Measurements from ENCODE around the gene BOLA2. TPM values are rescaled to one million over a fixed set of nuclear protein-coding genes. Genes with fewer than 3 reads are reported as not detected.
"Not testable (repeated sequence)": the region's sequence is repeated elsewhere in the genome, so short reads cannot be mapped to it uniquely, and the experiment has no call there.

BOLA2 gene
- total RNA-seq = 10 to 100 TPM in 2 of 3 donors, 1 to 10 TPM in 1; 8.1 to 17.0 (median 13.3) TPM
- total RNA-seq (2013) = 9.5 TPM

DNA sequence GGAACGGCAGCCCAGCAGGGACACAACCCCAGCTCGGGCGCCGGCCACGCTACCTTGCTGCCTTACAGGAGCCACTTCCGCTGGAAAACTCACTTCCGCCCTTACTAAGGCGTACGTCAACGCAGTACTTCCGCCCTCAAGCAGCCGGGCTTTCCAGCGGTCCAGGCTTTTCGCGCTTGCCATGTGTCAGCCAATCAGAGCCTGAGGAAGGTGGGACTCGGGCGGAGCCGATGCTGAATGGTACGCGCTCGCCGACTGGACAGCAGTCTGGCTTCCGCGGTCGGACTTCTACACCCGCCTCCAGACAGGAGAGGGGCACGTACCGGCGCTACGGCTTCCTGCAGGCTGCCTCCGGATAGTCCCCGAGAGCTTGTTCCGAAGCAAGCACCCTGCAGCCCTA is at the start of gene BOLA2, which contains the start of gene SLX1B:
Gene BOLA2 (minus strand): TSS at position 83 of the 400 bp plus-strand sequence. CDS start 98 bp downstream, outside the sequence.
Gene SLX1B (plus strand): TSS at position 265 of the 400 bp plus-strand sequence.
- H3K4me1 ChIP-seq (ENCODE audit: control insufficient read depth, insufficient read depth, low read length); H3K4me3 Mint-ChIP-seq; DNase-seq; H3K9me3 ChIP-seq (ENCODE audit: control insufficient read depth, insufficient read depth, low read length); H3K36me3 Mint-ChIP-seq; intact Hi-C loops (cut with micrococcal nuclease); H3K27me3 Mint-ChIP-seq (ENCODE audit: low read depth in 2 of 2); H3K4me3 ChIP-seq (ENCODE audit: low read length); H3K9me3 Mint-ChIP-seq; H3K4me1 Mint-ChIP-seq; H3K27ac ChIP-seq (ENCODE audit: low read length); H3K27ac Mint-ChIP-seq; H3K27me3 ChIP-seq (ENCODE audit: control insufficient read depth, insufficient read depth, low read length); H3K36me3 ChIP-seq (ENCODE audit: control insufficient read depth, insufficient read depth, low read length): not testable (repeated sequence)
- peak; percentile 86 to 96 (median 88) for ATAC-seq
- no CpG with 5 or more reads among the region's 33 CpGs for WGBS (ENCODE audit: insufficient coverage)

GRCh38 chr16:29482276-29482675 is 28.1 kb upstream of the BOLA2 start:
- H3K27ac ChIP-seq (ENCODE audit: low read length); H3K9me3 Mint-ChIP-seq; H3K36me3 ChIP-seq (ENCODE audit: control insufficient read depth, insufficient read depth, low read length); H3K36me3 Mint-ChIP-seq; intact Hi-C loops (cut with micrococcal nuclease); ATAC-seq; H3K4me3 ChIP-seq (ENCODE audit: low read length); H3K4me3 Mint-ChIP-seq; H3K27ac Mint-ChIP-seq; DNase-seq; H3K27me3 Mint-ChIP-seq (ENCODE audit: low read depth in 2 of 2); H3K4me1 Mint-ChIP-seq; H3K4me1 ChIP-seq (ENCODE audit: control insufficient read depth, insufficient read depth, low read length); H3K27me3 ChIP-seq (ENCODE audit: control insufficient read depth, insufficient read depth, low read length); H3K9me3 ChIP-seq (ENCODE audit: control insufficient read depth, insufficient read depth, low read length): not testable (repeated sequence)
- 94% methylated on average over 2 of the region's 12 CpGs for WGBS (ENCODE audit: insufficient coverage)

DNA sequence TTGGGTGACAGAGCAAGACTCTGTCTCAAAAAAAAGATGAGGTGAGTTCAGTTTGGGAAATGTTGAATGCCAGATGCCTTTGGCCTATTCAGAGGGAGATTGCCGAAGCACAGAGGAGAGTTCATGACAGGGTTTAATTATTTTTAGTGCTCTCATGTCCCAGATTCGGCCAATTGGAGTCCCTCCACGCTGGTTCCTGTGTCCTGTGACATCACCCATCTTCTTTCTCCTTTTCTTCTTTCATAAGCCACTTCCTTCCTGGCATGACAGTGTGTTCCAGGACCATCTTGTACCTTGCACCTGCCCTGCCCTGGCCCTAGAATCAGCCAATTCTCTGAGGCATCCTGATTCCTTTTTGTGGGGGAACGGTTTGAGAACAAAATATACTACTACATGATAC is 17.9 kb upstream of the BOLA2 start:
- H3K36me3 Mint-ChIP-seq; DNase-seq; H3K36me3 ChIP-seq (ENCODE audit: control insufficient read depth, insufficient read depth, low read length); H3K27me3 Mint-ChIP-seq (ENCODE audit: low read depth in 2 of 2); H3K9me3 Mint-ChIP-seq; intact Hi-C loops (cut with micrococcal nuclease); H3K4me3 Mint-ChIP-seq; H3K4me1 Mint-ChIP-seq; H3K9me3 ChIP-seq (ENCODE audit: control insufficient read depth, insufficient read depth, low read length); H3K27ac ChIP-seq (ENCODE audit: low read length); H3K4me1 ChIP-seq (ENCODE audit: control insufficient read depth, insufficient read depth, low read length); H3K27me3 ChIP-seq (ENCODE audit: control insufficient read depth, insufficient read depth, low read length); H3K27ac Mint-ChIP-seq; H3K4me3 ChIP-seq (ENCODE audit: low read length): not testable (repeated sequence)
- ATAC-seq = peak in 2 of 3 donors; percentile 16 to 47
- WGBS (ENCODE audit: insufficient coverage) = no CpG with 5 or more reads among the region's 4 CpGs

- 34% methylated on average over 4 of the region's 6 CpGs for WGBS (ENCODE audit: insufficient coverage)
- H3K9me3 Mint-ChIP-seq; H3K27me3 Mint-ChIP-seq (ENCODE audit: low read depth in 2 of 2); H3K36me3 Mint-ChIP-seq; H3K36me3 ChIP-seq (ENCODE audit: control insufficient read depth, insufficient read depth, low read length); intact Hi-C loops (cut with micrococcal nuclease); H3K4me1 Mint-ChIP-seq; H3K4me1 ChIP-seq (ENCODE audit: control insufficient read depth, insufficient read depth, low read length); H3K4me3 ChIP-seq (ENCODE audit: low read length); H3K27me3 ChIP-seq (ENCODE audit: control insufficient read depth, insufficient read depth, low read length); H3K9me3 ChIP-seq (ENCODE audit: control insufficient read depth, insufficient read depth, low read length): not testable (repeated sequence)
- ATAC-seq = peak; percentile 40 to 75 (median 53)
- peak in 1 of 2 donors; percentile 16 for DNase-seq
- peak overlapping the region in 1 of 2 donors; percentile 45 for H3K27ac Mint-ChIP-seq
- peak overlapping the region; percentile 63 for H3K4me3 Mint-ChIP-seq
- peak overlapping the region; percentile 45 for H3K27ac ChIP-seq (ENCODE audit: low read length)
Measured at GRCh38 chr16:29469660-29470059, 15.5 kb upstream of the BOLA2 start.

DNA sequence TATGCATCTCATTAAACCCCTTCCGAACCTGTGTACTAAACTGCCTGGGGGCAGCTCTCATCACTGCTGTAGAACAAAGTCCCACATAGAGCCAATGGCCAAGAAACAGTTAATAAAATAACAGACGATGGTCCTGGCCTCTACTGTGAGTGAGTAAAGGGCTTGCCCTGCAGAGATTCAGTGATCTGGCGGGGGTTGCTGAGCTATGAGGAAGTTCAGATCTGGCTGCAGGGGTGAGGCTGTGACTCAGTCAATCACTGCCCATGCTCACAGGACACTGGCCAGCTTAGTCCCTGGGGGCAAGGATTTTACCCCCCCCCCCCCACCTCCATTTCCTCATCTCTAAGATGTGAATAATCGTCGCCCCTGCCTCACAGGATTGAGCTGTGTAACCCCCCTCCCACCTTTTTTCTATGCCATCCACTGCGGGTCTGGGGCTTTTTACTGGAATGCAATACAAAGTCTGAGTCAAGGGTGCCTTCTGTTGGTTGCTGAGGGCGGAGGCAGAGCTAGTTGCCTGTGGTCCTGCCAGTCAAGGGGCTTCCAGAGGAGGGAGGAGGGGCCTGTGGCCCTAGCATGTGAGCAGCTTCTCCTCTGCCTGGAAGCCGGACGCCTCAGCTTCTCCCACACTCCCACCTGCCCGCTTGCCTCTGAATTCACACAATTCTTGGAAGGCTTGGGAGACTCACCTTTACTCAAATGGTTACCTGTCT is 13.7 kb upstream of the BOLA2 start:
- DNase-seq; H3K27ac Mint-ChIP-seq; H3K4me3 ChIP-seq (ENCODE audit: low read length); H3K36me3 Mint-ChIP-seq; H3K4me1 ChIP-seq (ENCODE audit: control insufficient read depth, insufficient read depth, low read length); H3K9me3 ChIP-seq (ENCODE audit: control insufficient read depth, insufficient read depth, low read length); intact Hi-C loops (cut with micrococcal nuclease); H3K9me3 Mint-ChIP-seq; H3K27me3 Mint-ChIP-seq (ENCODE audit: low read depth in 2 of 2); H3K4me1 Mint-ChIP-seq; H3K27me3 ChIP-seq (ENCODE audit: control insufficient read depth, insufficient read depth, low read length); H3K27ac ChIP-seq (ENCODE audit: low read length); H3K4me3 Mint-ChIP-seq; H3K36me3 ChIP-seq (ENCODE audit: control insufficient read depth, insufficient read depth, low read length): not testable (repeated sequence)
- whole genome bisulfite sequencing (ENCODE audit: insufficient coverage) = no CpG with 5 or more reads among the region's 10 CpGs
- ATAC-seq = peak in 2 of 3 donors; percentile 22 to 48

DNA sequence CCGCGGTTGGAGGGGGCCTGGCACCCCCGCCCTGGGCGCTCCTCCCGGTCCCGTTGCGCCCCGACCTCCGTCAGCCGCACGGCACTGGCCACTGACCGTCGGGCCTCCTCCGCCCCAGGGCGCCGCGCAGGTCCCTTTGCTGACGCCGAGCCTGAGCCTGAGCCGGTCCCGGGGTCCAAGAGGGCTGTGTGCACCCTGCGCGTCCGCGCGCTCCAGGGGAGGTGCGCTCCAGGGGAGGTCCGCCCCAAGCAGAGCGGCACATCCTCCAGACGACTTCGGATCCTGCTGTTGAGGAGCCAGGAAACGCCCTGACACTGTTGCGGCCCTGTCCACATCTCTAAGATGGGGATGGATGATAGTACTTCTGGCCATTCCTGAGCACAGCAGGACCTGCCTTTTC is 12.8 kb upstream of the BOLA2 start:
- H3K9me3 ChIP-seq (ENCODE audit: control insufficient read depth, insufficient read depth, low read length); H3K27ac Mint-ChIP-seq; H3K4me1 Mint-ChIP-seq; H3K4me3 Mint-ChIP-seq; H3K27me3 Mint-ChIP-seq (ENCODE audit: low read depth in 2 of 2); DNase-seq; intact Hi-C loops (cut with micrococcal nuclease); H3K4me3 ChIP-seq (ENCODE audit: low read length); H3K4me1 ChIP-seq (ENCODE audit: control insufficient read depth, insufficient read depth, low read length); H3K36me3 Mint-ChIP-seq; H3K9me3 Mint-ChIP-seq; H3K36me3 ChIP-seq (ENCODE audit: control insufficient read depth, insufficient read depth, low read length); H3K27ac ChIP-seq (ENCODE audit: low read length); H3K27me3 ChIP-seq (ENCODE audit: control insufficient read depth, insufficient read depth, low read length): not testable (repeated sequence)
- ATAC-seq = peak; percentile 48 to 56 (median 55)
- WGBS (ENCODE audit: insufficient coverage) = no CpG with 5 or more reads among the region's 33 CpGs

DNA sequence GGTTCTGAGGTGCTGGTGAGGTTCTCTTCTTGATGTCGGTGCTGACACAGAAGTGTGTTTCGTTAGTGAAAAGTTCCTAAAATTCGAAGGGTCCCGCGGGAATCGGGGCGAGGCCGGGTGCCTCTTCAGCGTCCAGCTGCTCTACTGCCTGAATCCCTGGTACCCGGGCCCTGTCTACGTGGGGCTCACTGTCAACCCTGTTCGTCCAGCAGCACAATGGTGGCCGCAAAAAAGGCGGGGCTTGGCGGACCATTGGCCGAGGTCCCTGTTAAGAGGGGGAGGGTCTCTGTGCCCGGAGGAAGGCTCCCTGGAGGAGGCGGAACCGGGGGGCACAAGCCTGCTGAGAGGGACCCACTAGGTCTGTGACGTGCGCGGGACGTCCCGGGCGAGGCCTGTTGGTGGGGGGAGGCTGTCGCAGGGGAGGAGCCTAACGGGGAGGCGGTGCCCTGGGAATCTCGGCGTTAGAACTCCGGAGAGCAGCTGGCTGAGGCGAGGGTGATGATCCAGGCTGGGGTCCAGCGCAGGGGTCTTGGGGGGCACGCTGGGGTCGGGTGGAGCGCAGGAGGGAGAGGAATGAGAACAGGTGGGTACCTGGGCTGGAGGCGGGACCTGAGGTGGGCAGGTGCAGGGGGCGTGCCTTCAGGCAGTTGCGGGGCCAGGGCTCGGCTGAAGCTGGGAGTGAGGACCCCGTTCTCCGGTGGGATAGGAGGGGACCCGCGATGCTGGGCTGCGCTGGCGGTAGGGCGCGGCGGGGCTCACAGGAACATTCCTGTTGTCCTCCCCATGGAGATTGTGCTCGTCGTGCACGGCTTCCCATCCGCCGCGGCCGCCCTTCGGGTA is 12.1 kb upstream of the BOLA2 start:
- H3K4me3 ChIP-seq (ENCODE audit: low read length); H3K27me3 Mint-ChIP-seq (ENCODE audit: low read depth in 2 of 2); H3K27me3 ChIP-seq (ENCODE audit: control insufficient read depth, insufficient read depth, low read length); H3K4me1 ChIP-seq (ENCODE audit: control insufficient read depth, insufficient read depth, low read length); H3K27ac ChIP-seq (ENCODE audit: low read length); H3K4me1 Mint-ChIP-seq; H3K27ac Mint-ChIP-seq; H3K36me3 Mint-ChIP-seq; H3K9me3 Mint-ChIP-seq; intact Hi-C loops (cut with micrococcal nuclease); H3K36me3 ChIP-seq (ENCODE audit: control insufficient read depth, insufficient read depth, low read length); H3K9me3 ChIP-seq (ENCODE audit: control insufficient read depth, insufficient read depth, low read length); DNase-seq; H3K4me3 Mint-ChIP-seq: not testable (repeated sequence)
- no CpG with 5 or more reads among the region's 57 CpGs for WGBS (ENCODE audit: insufficient coverage)
- ATAC-seq = peak; percentile 45 to 69 (median 66)

All from natural killer cell (primary cell).